Measurements from ENCODE around the gene GATM.

- TF ChIP-seq EP300 (IDR thresholded peaks at IDR 0.05) (no peak), CTCF (IDR thresholded peaks at IDR 0.05) (no peak), POLR2AphosphoS5 (IDR thresholded peaks at IDR 0.05) (no peak), POLR2A (IDR thresholded peaks at IDR 0.05) (no peak)
These were observed 1.3 kb downstream of the GATM start for GRCh38 chr15:45376967-45377608.
